Endodermal cell (in vitro differentiated cells): ENCODE measurements around the gene PPP1CB. TPM values are rescaled to one million over a fixed set of nuclear protein-coding genes. Genes with fewer than 3 reads are reported as not detected.

Experiments used
- DNase-seq: peaks from one replicate; pipeline ENCODE4 v3.0.0-alpha.2; 2017
- H3K27ac ChIP-seq: 2 replicates; pipeline ENCODE4 v1.5.1; 2013; ENCODE audit warnings: mild to moderate bottlenecking, low read depth, low read length, moderate library complexity
- H3K27me3 ChIP-seq: 2 replicates; pipeline ENCODE4 v1.6.1; 2013; ENCODE audit warnings: mild to moderate bottlenecking, low read length, moderate library complexity; ENCODE audit not compliant: insufficient read depth, control insufficient read depth, poor library complexity, severe bottlenecking
- H3K36me3 ChIP-seq: 2 replicates; pipeline ENCODE4 v1.7.0; 2013; ENCODE audit warnings: mild to moderate bottlenecking, low read length, moderate library complexity; ENCODE audit not compliant: control insufficient read depth, insufficient read depth
- H3K4me1 ChIP-seq: one replicate; pipeline ENCODE4 v1.7.0; 2013; ENCODE audit warnings: low read length; ENCODE audit not compliant: control insufficient read depth, insufficient read depth
- H3K4me3 ChIP-seq: 2 replicates; pipeline ENCODE4 v1.5.1; 2013; ENCODE audit warnings: mild to moderate bottlenecking, low read length, moderate library complexity
- H3K9ac ChIP-seq: 2 replicates; pipeline ENCODE4 v1.6.1; 2013; ENCODE audit warnings: mild to moderate bottlenecking, low read length, moderate library complexity; ENCODE audit not compliant: poor library complexity, severe bottlenecking; ENCODE audit errors: extremely low read depth
- H3K9me3 ChIP-seq: 2 replicates; pipeline ENCODE4 v1.6.1; 2013; ENCODE audit warnings: mild to moderate bottlenecking, low read length, moderate library complexity; ENCODE audit not compliant: control insufficient read depth
- H3K27ac Mint-ChIP-seq: 2 replicates; pipeline ENCODE4 v1.8.0; 2020; ENCODE audit warnings: mixed read lengths
- H3K27me3 Mint-ChIP-seq: 2 replicates; pipeline ENCODE4 v1.8.0; 2021; ENCODE audit warnings: mild to moderate bottlenecking, mixed read lengths; ENCODE audit not compliant: insufficient read depth
- H3K36me3 Mint-ChIP-seq: 2 replicates; pipeline ENCODE4 v1.8.0; 2020; ENCODE audit warnings: low read depth, mixed read lengths
- H3K4me1 Mint-ChIP-seq: 2 replicates; pipeline ENCODE4 v1.8.0; 2020; ENCODE audit warnings: mixed read lengths
- H3K4me3 Mint-ChIP-seq: 2 replicates; pipeline ENCODE4 v1.8.0; 2020; ENCODE audit warnings: mild to moderate bottlenecking, moderate library complexity, mixed read lengths
- H3K9me3 Mint-ChIP-seq: 2 replicates; pipeline ENCODE4 v1.8.0; 2020; ENCODE audit warnings: mild to moderate bottlenecking, mixed read lengths
- WGBS, 2 experiments: methylation state at CpG; one replicate each; pipeline versions ENCODE4 v1.1.5 to v1.1.7; 2013; ENCODE audit warnings: missing lambda C conversion rate in 2 of 2, mixed read lengths in 1 of 2; ENCODE audit not compliant: insufficient coverage in 1 of 2, insufficient read length in 1 of 2; 5-methylcytosine and 5-hydroxymethylcytosine counted together
- total RNA-seq, 2 donors: library from RNA; stranded (reverse); fragmentation: NEBNext Ultra II Directional in 1 of 2; extraction: Animal tissue kit (Norgen Biotek cat#: 25700) in 1 of 2; gene quantifications; 2 replicates in 1 of 2; 3 replicates in 1 of 2; pipeline ENCODE4 v1.2.1, GENCODE V29; 2021
- TF ChIP-seq, protein P1 (sequence below): fragments of 200-600 bp; sonication (generic); conservative IDR thresholded peaks from 2 replicates; pipeline ENCODE4 v1.5.0; 2021; ENCODE audit warnings: antibody characterized with exemption, mild to moderate bottlenecking

Gene PPP1CB
- total RNA-seq, 2 donors from 2014 or later, result 175 to 201 TPM

DNA sequence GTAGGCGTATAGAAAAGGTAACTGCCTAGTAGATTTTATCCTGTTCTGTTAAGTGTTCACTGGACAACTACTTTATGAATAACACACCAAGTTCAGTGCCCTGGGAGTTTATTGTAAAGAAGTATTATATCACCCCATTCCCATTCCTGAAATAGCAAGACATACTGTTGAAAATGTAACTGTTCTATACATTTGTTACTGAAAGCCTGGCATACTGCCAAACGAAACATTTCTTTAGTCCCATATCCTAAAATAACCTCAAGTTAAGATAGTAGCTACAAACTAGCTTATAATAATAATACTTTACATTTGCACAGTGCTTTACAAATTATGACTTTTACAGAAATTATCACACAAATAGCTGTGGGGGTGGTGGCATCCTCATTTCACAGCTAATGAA lies 84.2 kb downstream of the PPP1CB start:
- H3K4me1 Mint-ChIP-seq, result no peaks in the 10 kb centered on the region
- H3K4me3 ChIP-seq, result no peak overlapping the region
- H3K9me3 ChIP-seq, result no peaks in the 10 kb centered on the region
- H3K9me3 Mint-ChIP-seq, result no peaks in the 10 kb centered on the region
- H3K4me3 Mint-ChIP-seq, result no peak overlapping the region
- WGBS, 2 experiments, result 83% methylated on average over 2 of the region's 2 CpGs; no CpG with 5 or more reads in 1 of the 2 experiments
- H3K27ac Mint-ChIP-seq, result no peak overlapping the region
- H3K9ac ChIP-seq, result no peak overlapping the region
- H3K27me3 ChIP-seq, result peaks cover 9% of the 10 kb centered on the region
- TF ChIP-seq, protein P1, sequence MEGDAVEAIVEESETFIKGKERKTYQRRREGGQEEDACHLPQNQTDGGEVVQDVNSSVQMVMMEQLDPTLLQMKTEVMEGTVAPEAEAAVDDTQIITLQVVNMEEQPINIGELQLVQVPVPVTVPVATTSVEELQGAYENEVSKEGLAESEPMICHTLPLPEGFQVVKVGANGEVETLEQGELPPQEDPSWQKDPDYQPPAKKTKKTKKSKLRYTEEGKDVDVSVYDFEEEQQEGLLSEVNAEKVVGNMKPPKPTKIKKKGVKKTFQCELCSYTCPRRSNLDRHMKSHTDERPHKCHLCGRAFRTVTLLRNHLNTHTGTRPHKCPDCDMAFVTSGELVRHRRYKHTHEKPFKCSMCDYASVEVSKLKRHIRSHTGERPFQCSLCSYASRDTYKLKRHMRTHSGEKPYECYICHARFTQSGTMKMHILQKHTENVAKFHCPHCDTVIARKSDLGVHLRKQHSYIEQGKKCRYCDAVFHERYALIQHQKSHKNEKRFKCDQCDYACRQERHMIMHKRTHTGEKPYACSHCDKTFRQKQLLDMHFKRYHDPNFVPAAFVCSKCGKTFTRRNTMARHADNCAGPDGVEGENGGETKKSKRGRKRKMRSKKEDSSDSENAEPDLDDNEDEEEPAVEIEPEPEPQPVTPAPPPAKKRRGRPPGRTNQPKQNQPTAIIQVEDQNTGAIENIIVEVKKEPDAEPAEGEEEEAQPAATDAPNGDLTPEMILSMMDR, result no peak
- no peaks in the 10 kb centered on the region for H3K36me3 ChIP-seq
- no peaks in the 10 kb centered on the region for H3K4me1 ChIP-seq
- DNase-seq, result no peak
- H3K27ac ChIP-seq, result no peak overlapping the region
- H3K27me3 Mint-ChIP-seq, result peaks cover 6% of the 10 kb centered on the region
- no peaks in the 10 kb centered on the region for H3K36me3 Mint-ChIP-seq

DNA sequence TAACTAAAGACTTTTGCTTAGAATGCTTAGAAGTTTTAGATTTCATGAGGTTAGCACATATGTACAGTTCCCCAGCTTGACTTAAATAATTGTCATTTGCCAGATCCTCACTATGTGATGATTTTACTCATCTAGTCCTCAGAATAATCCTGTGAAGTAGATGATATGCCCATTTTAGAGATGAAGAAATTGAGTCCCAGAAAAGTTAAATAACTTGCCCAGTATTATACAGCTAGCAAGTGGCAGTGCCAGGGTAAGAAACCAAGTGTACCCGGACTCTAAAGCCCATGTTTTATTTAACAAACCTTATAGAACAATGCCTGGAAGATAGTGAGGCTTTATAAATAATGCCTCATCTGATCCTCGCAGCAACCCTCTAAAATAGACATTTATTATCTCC lies 87.3 kb downstream of the PPP1CB start:
- no peaks in the 10 kb centered on the region for H3K36me3 Mint-ChIP-seq
- no peak overlapping the region for H3K9ac ChIP-seq
- no peaks in the 10 kb centered on the region for H3K9me3 ChIP-seq
- no peaks in the 10 kb centered on the region for H3K4me1 ChIP-seq
- 92 to 98% methylated on average over 2 of the region's 2 CpGs for WGBS, 2 experiments
- no peak overlapping the region for H3K4me3 Mint-ChIP-seq
- H3K27ac ChIP-seq, result no peak overlapping the region
- H3K4me3 ChIP-seq, result no peak overlapping the region
- H3K4me1 Mint-ChIP-seq, result no peaks in the 10 kb centered on the region
- H3K27me3 ChIP-seq, result no peaks in the 10 kb centered on the region
- TF ChIP-seq, protein P1, result no peak
- DNase-seq, result no peak
- H3K36me3 ChIP-seq, result no peaks in the 10 kb centered on the region
- H3K27ac Mint-ChIP-seq, result no peak overlapping the region
- no peaks in the 10 kb centered on the region for H3K9me3 Mint-ChIP-seq
- peaks cover 5% of the 10 kb centered on the region for H3K27me3 Mint-ChIP-seq

DNA sequence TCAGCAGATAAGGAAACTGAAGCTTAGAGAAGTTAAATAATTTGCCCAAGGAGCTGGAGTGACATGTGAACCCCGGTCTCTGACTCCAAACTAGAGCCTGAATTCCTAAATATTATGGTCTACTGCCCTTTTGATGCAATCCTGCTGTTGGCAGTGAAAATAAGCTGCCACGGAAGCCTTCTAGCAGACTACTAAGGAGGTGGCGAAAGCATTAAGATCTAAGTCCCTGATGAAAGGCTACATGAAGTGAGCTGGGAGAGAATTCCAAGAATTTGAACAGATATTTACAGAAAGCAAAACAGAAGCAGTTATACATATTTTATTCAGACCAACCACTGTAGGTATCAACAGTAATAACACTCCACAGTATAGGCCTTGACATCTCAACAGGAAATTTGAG lies 90.4 kb downstream of the PPP1CB start:
- no peaks in the 10 kb centered on the region for H3K27me3 Mint-ChIP-seq
- Histone ChIP-seq H3K27me3 (no peaks in the 10 kb centered on the region), H3K9ac (no peak overlapping the region), H3K9me3 (no peaks in the 10 kb centered on the region), H3K27ac (no peak overlapping the region), H3K36me3 (no peaks in the 10 kb centered on the region), H3K4me3 (no peak overlapping the region), H3K4me1 (no peaks in the 10 kb centered on the region)
- peaks cover 3% of the 10 kb centered on the region for H3K36me3 Mint-ChIP-seq
- no peaks in the 10 kb centered on the region for H3K4me1 Mint-ChIP-seq
- TF ChIP-seq, protein P1, result no peak
- WGBS, 2 experiments, result 61 to 100% methylated on average over 2 to 3 of the region's 3 CpGs
- no peak overlapping the region for H3K4me3 Mint-ChIP-seq
- no peak overlapping the region for H3K27ac Mint-ChIP-seq
- no peak for DNase-seq
- no peaks in the 10 kb centered on the region for H3K9me3 Mint-ChIP-seq

Other genes with a start within 250 kb of the PPP1CB start
- gene SPDYA, start 59.0 kb downstream of the PPP1CB start, total RNA-seq, result 1 to 10 TPM in 1 of 2 donors, under 1 TPM in 1; 0.91 to 1.6 TPM
- gene TRMT61B, start 118.5 kb downstream of the PPP1CB start, total RNA-seq, result 10 to 100 TPM; 19.9 to 22.4 TPM
- gene WDR43, start 142.8 kb downstream of the PPP1CB start, total RNA-seq, result 10 to 100 TPM; 64.3 to 77.7 TPM
- 1 to 10 TPM in 1 of 2 donors, under 1 TPM in 1; 0.86 to 4.2 TPM for gene TOGARAM2, start 229.5 kb downstream of the PPP1CB start, total RNA-seq